Measurements from ENCODE around the gene CDKN2B-AS1.

The CDKN2B-AS1 gene

DNA sequence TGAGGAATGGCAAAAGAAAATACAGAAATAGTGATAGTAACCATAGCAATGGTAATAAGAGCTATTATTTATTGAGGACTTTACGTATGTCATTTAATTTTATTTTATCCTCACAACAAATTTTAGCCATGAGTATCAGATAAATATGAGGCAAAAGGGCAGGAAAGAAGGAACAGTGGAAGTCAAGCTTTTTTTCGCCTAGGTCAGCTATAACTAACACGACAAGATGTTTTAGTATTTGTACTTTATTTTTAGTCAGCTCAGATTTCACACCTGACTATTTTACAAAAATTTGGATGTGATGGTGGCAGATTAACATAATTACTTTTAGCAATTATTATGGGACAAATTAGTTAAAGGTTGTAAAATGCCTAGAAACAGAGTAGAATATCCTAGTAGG is 49.3 kb downstream of the CDKN2B-AS1 start (continued):
- TF ChIP-seq, protein P1, sequence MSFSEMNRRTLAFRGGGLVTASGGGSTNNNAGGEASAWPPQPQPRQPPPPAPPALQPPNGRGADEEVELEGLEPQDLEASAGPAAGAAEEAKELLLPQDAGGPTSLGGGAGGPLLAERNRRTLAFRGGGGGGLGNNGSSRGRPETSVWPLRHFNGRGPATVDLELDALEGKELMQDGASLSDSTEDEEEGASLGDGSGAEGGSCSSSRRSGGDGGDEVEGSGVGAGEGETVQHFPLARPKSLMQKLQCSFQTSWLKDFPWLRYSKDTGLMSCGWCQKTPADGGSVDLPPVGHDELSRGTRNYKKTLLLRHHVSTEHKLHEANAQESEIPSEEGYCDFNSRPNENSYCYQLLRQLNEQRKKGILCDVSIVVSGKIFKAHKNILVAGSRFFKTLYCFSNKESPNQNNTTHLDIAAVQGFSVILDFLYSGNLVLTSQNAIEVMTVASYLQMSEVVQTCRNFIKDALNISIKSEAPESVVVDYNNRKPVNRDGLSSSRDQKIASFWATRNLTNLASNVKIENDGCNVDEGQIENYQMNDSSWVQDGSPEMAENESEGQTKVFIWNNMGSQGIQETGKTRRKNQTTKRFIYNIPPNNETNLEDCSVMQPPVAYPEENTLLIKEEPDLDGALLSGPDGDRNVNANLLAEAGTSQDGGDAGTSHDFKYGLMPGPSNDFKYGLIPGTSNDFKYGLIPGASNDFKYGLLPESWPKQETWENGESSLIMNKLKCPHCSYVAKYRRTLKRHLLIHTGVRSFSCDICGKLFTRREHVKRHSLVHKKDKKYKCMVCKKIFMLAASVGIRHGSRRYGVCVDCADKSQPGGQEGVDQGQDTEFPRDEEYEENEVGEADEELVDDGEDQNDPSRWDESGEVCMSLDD (tag by site-specific recombination; IDR thresholded peaks at IDR 0.05), result no peak

DNA sequence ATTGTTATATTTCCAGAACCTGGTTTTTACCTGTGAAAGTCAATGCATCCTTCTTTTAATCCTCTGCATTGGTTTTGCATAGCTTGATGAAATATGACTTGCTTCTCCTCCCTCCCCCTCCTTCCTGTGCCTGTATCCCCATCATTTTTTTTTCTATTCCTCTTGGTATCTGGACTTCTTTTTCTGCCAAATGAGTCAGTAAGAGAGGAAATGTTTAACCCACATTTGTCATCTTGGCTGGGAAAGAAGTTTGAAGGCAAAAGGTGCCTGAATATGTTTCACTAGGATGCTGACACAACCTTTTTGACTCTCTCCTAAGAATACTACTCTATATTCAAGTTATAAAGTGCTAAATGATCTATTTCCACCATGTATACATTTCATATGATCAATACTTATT is 50.0 kb downstream of the CDKN2B-AS1 start:
- H3K36me3 ChIP-seq (ENCODE audit: control insufficient read depth in 2 of 2, insufficient read depth in 1 of 2, low read length in 2 of 2), result peaks cover 3 to 14% of the 10 kb centered on the region in 2 experiments; a peak in 2 of 3 replicates
- H3K27ac ChIP-seq (ENCODE audit: extremely low read depth, low read depth, low read length), result no peak overlapping the region
- TF ChIP-seq ZNF214 (tag by site-specific recombination; IDR thresholded peaks at IDR 0.05; ENCODE audit: borderline replicate concordance) (no peak), SP2 (tag by site-specific recombination; IDR thresholded peaks at IDR 0.05) (no peak), ZNF350 (tag by site-specific recombination; IDR thresholded peaks at IDR 0.05) (no peak), ZNF555 (tag by site-specific recombination; conservative IDR thresholded peaks at IDR 0.05) (no peak), ZNF292 (tag by site-specific recombination; IDR thresholded peaks at IDR 0.05; ENCODE audit: borderline replicate concordance, low read depth) (no peak), ZFP3 (tag by site-specific recombination; IDR thresholded peaks at IDR 0.05; ENCODE audit: low read depth) (no peak), KLF10 (tag by site-specific recombination; IDR thresholded peaks at IDR 0.05) (no peak), ZNF501 (tag by site-specific recombination; IDR thresholded peaks at IDR 0.05) (no peak), ZNF548 (tag by site-specific recombination; IDR thresholded peaks at IDR 0.05) (no peak), GLI4 (tag by site-specific recombination; IDR thresholded peaks at IDR 0.05) (no peak), ZNF169 (tag by site-specific recombination; IDR thresholded peaks at IDR 0.05) (no peak), ZNF2 (tag by site-specific recombination; IDR thresholded peaks at IDR 0.05) (no peak)
- TF ChIP-seq, protein P2, sequence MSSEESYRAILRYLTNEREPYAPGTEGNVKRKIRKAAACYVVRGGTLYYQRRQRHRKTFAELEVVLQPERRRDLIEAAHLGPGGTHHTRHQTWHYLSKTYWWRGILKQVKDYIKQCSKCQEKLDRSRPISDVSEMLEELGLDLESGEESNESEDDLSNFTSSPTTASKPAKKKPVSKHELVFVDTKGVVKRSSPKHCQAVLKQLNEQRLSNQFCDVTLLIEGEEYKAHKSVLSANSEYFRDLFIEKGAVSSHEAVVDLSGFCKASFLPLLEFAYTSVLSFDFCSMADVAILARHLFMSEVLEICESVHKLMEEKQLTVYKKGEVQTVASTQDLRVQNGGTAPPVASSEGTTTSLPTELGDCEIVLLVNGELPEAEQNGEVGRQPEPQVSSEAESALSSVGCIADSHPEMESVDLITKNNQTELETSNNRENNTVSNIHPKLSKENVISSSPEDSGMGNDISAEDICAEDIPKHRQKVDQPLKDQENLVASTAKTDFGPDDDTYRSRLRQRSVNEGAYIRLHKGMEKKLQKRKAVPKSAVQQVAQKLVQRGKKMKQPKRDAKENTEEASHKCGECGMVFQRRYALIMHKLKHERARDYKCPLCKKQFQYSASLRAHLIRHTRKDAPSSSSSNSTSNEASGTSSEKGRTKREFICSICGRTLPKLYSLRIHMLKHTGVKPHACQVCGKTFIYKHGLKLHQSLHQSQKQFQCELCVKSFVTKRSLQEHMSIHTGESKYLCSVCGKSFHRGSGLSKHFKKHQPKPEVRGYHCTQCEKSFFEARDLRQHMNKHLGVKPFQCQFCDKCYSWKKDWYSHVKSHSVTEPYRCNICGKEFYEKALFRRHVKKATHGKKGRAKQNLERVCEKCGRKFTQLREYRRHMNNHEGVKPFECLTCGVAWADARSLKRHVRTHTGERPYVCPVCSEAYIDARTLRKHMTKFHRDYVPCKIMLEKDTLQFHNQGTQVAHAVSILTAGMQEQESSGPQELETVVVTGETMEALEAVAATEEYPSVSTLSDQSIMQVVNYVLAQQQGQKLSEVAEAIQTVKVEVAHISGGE (tag by site-specific recombination; conservative IDR thresholded peaks at IDR 0.05; ENCODE audit: low read depth), result no peak
- TF ChIP-seq, protein P3, sequence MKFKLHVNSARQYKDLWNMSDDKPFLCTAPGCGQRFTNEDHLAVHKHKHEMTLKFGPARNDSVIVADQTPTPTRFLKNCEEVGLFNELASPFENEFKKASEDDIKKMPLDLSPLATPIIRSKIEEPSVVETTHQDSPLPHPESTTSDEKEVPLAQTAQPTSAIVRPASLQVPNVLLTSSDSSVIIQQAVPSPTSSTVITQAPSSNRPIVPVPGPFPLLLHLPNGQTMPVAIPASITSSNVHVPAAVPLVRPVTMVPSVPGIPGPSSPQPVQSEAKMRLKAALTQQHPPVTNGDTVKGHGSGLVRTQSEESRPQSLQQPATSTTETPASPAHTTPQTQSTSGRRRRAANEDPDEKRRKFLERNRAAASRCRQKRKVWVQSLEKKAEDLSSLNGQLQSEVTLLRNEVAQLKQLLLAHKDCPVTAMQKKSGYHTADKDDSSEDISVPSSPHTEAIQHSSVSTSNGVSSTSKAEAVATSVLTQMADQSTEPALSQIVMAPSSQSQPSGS (tag by site-specific recombination; IDR thresholded peaks at IDR 0.05; ENCODE audit: low read depth), result no peak
- TF ChIP-seq, protein P4, sequence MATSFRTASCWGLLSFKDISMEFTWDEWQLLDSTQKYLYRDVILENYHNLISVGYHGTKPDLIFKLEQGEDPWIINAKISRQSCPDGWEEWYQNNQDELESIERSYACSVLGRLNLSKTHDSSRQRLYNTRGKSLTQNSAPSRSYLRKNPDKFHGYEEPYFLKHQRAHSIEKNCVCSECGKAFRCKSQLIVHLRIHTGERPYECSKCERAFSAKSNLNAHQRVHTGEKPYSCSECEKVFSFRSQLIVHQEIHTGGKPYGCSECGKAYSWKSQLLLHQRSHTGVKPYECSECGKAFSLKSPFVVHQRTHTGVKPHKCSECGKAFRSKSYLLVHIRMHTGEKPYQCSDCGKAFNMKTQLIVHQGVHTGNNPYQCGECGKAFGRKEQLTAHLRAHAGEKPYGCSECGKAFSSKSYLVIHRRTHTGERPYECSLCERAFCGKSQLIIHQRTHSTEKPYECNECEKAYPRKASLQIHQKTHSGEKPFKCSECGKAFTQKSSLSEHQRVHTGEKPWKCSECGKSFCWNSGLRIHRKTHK (tag by site-specific recombination; IDR thresholded peaks at IDR 0.05), result no peak
- TF ChIP-seq, protein P5, sequence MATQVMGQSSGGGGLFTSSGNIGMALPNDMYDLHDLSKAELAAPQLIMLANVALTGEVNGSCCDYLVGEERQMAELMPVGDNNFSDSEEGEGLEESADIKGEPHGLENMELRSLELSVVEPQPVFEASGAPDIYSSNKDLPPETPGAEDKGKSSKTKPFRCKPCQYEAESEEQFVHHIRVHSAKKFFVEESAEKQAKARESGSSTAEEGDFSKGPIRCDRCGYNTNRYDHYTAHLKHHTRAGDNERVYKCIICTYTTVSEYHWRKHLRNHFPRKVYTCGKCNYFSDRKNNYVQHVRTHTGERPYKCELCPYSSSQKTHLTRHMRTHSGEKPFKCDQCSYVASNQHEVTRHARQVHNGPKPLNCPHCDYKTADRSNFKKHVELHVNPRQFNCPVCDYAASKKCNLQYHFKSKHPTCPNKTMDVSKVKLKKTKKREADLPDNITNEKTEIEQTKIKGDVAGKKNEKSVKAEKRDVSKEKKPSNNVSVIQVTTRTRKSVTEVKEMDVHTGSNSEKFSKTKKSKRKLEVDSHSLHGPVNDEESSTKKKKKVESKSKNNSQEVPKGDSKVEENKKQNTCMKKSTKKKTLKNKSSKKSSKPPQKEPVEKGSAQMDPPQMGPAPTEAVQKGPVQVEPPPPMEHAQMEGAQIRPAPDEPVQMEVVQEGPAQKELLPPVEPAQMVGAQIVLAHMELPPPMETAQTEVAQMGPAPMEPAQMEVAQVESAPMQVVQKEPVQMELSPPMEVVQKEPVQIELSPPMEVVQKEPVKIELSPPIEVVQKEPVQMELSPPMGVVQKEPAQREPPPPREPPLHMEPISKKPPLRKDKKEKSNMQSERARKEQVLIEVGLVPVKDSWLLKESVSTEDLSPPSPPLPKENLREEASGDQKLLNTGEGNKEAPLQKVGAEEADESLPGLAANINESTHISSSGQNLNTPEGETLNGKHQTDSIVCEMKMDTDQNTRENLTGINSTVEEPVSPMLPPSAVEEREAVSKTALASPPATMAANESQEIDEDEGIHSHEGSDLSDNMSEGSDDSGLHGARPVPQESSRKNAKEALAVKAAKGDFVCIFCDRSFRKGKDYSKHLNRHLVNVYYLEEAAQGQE (tag by site-specific recombination; IDR thresholded peaks at IDR 0.05), result no peak
- CTCF ChIA-PET, result interaction anchor here (0.5 to 0.9 kb wide), 2 partner anchors 718 to 1239 kb away, joined by 3 read pairs; no protein-coding TSS in a partner anchor
- POLR2A ChIA-PET, result no interaction called here
- no peaks in the 10 kb centered on the region for H3K9me3 ChIP-seq (ENCODE audit: control insufficient read depth, insufficient read depth, low read depth, low read length)
- no peak overlapping the region for H3K4me3 ChIP-seq (ENCODE audit: low read depth, low read length)
- peaks cover 10% of the 10 kb centered on the region; the same call in 1 of the 2 replicates for H3K4me1 ChIP-seq (ENCODE audit: control insufficient read depth, insufficient read depth, low read length)
